A549 (cell line): ENCODE results near the gene SLC39A11.

Source experiments
- EP300 ChIP-seq, 2 experiments: fragments of >200 bp; sonication (Bioruptor Twin); formaldehyde crosslinking; IDR thresholded peaks; 2 replicates in 1 of 2; 3 replicates in 1 of 2; pipeline ENCODE4 v1.6.1; 2016 to 2017
- GATA3 ChIP-seq: IDR thresholded peaks from 2 replicates; pipeline ENCODE4 v1.6.1; 2012; ENCODE audit warnings: borderline replicate concordance
- KDM1A ChIP-seq: fragments of 200-600 bp; sonication (generic); IDR thresholded peaks from 2 replicates; pipeline ENCODE4 v1.6.1; 2016; ENCODE audit warnings: low read depth, mild to moderate bottlenecking
- POLR2A ChIP-seq: IDR thresholded peaks from 2 replicates; pipeline ENCODE4 v1.6.1; 2012; ENCODE audit warnings: mild to moderate bottlenecking, low read length
- SMC3 ChIP-seq: fragments of >200 bp; sonication (Bioruptor Twin); formaldehyde crosslinking; IDR thresholded peaks from 3 replicates; pipeline ENCODE4 v1.6.1; 2018; ENCODE audit warnings: inconsistent platforms
- TF ChIP-seq, protein P1 (sequence below): fragments of >200 bp; sonication (Bioruptor Twin); formaldehyde crosslinking; IDR thresholded peaks from 3 replicates; pipeline ENCODE4 v1.5.1; 2016
- TF ChIP-seq, protein P2 (sequence below): fragments of 150-350 bp; IDR thresholded peaks from 2 replicates; pipeline ENCODE4 v1.6.1; 2014; ENCODE audit warnings: low read depth, mild to moderate bottlenecking, low read length

DNA sequence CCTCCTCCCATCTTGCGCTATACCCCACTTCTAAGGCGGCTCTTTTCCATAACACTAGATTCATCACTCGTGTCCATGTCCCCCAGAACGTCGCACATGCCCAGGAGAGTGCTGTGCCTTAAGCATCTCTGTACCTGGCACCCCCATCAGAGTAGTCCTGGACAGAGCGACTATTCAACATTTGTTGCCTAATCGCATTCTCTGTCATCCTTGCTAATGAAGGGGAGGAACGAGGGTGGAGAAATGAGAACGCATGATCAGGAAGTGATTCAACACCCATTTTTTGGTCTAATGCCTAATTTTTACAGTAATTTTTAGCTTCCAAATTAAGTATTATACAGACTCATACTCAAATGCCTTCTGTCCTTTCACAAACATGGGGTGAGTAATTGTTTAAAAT is 53.2 kb downstream of the SLC39A11 start:
- TF ChIP-seq, protein P1, sequence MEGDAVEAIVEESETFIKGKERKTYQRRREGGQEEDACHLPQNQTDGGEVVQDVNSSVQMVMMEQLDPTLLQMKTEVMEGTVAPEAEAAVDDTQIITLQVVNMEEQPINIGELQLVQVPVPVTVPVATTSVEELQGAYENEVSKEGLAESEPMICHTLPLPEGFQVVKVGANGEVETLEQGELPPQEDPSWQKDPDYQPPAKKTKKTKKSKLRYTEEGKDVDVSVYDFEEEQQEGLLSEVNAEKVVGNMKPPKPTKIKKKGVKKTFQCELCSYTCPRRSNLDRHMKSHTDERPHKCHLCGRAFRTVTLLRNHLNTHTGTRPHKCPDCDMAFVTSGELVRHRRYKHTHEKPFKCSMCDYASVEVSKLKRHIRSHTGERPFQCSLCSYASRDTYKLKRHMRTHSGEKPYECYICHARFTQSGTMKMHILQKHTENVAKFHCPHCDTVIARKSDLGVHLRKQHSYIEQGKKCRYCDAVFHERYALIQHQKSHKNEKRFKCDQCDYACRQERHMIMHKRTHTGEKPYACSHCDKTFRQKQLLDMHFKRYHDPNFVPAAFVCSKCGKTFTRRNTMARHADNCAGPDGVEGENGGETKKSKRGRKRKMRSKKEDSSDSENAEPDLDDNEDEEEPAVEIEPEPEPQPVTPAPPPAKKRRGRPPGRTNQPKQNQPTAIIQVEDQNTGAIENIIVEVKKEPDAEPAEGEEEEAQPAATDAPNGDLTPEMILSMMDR: no peak
- TF ChIP-seq, protein P2, sequence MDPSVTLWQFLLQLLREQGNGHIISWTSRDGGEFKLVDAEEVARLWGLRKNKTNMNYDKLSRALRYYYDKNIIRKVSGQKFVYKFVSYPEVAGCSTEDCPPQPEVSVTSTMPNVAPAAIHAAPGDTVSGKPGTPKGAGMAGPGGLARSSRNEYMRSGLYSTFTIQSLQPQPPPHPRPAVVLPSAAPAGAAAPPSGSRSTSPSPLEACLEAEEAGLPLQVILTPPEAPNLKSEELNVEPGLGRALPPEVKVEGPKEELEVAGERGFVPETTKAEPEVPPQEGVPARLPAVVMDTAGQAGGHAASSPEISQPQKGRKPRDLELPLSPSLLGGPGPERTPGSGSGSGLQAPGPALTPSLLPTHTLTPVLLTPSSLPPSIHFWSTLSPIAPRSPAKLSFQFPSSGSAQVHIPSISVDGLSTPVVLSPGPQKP: no peak
- TF ChIP-seq GATA3: no peak
- TF ChIP-seq POLR2A: no peak
- TF ChIP-seq SMC3: no peak
- TF ChIP-seq EP300 (IDR thresholded peaks at IDR 0.05): no peak
- TF ChIP-seq KDM1A: no peak
